Esophagus squamous epithelium (tissue), 4 donors: ENCODE results near the gene SLC25A34.

ENCODE experiments used
- CTCF ChIP-seq, 6 experiments: fragments of 450-650 bp in 4 of 6; fragments of 200-600 bp in 2 of 6; sonication (generic) in 2 of 6; IDR thresholded peaks; one replicate each; pipeline ENCODE4 v1.5.1; 2016 to 2019; ENCODE audit warnings: antibody characterized with exemption in 6 of 6, mild to moderate bottlenecking in 4 of 6, moderate library complexity in 4 of 6
- POLR2A ChIP-seq, 4 donors: fragments of 450-650 bp; IDR thresholded peaks; one replicate each; pipeline ENCODE4 v1.6.1; 2017; ENCODE audit warnings: antibody characterized with exemption in 4 of 4, mild to moderate bottlenecking in 4 of 4, moderate library complexity in 3 of 4

GRCh38 chr1:15777909-15778707 is 42.0 kb downstream of the SLC25A34 start:
- TF ChIP-seq CTCF (IDR thresholded peaks at IDR 0.05) (no peak), POLR2A (IDR thresholded peaks at IDR 0.05) (no peak)
